Cerebellar cortex (tissue), 1 donor: ENCODE data around the gene GDPD4.

Experiments used
- DNase-seq: peaks from one replicate; pipeline ENCODE4 v3.0.0-alpha.2; 2015; ENCODE audit warnings: low spot score

Gene GDPD4

GRCh38 chr11:77190331-77191075, 111.0 kb downstream of the GDPD4 start:
- DNase-seq: no peak

- no peak for DNase-seq
These were observed 111.8 kb downstream of the GDPD4 start for GRCh38 chr11:77189588-77190210.

- no peak for DNase-seq
These were observed 112.6 kb downstream of the GDPD4 start for GRCh38 chr11:77188633-77189491.

- DNase-seq: peak; percentile 89
These were observed 113.5 kb downstream of the GDPD4 start for GRCh38 chr11:77187776-77188632.

- no peak for DNase-seq
These were observed 114.3 kb downstream of the GDPD4 start for GRCh38 chr11:77187111-77187750.

GRCh38 chr11:77186302-77186701, 115.2 kb downstream of the GDPD4 start:
- no peak for DNase-seq

GRCh38 chr11:77184136-77184860, 117.2 kb downstream of the GDPD4 start:
- no peak for DNase-seq

- peak; percentile 22 for DNase-seq
These were observed 118.0 kb downstream of the GDPD4 start for GRCh38 chr11:77183431-77183984.

GRCh38 chr11:77182542-77183430, 118.7 kb downstream of the GDPD4 start:
- no peak for DNase-seq

GRCh38 chr11:77181799-77182541, 119.5 kb downstream of the GDPD4 start:
- DNase-seq: no peak

- no peak for DNase-seq
These were observed 120.3 kb downstream of the GDPD4 start for GRCh38 chr11:77181226-77181625.

- no peak for DNase-seq
These were observed 121.1 kb downstream of the GDPD4 start for GRCh38 chr11:77180346-77180745.

- DNase-seq: no peak
These were observed 121.8 kb downstream of the GDPD4 start for GRCh38 chr11:77179681-77180080.

GRCh38 chr11:77179048-77179447, 122.4 kb downstream of the GDPD4 start:
- peak; percentile 55 for DNase-seq

GRCh38 chr11:77178150-77178549, 123.3 kb downstream of the GDPD4 start:
- no peak for DNase-seq

GRCh38 chr11:77176996-77177395, 124.5 kb downstream of the GDPD4 start:
- DNase-seq: no peak

- no peak for DNase-seq
These were observed 125.5 kb downstream of the GDPD4 start for GRCh38 chr11:77175869-77176539.
